Cardiac muscle cell (in vitro differentiated cells and primary cell): ENCODE results near the gene BBX. TPM values are rescaled to one million over a fixed set of nuclear protein-coding genes. Genes with fewer than 3 reads are reported as not detected.
"Not testable (repeated sequence)": the region's sequence is repeated elsewhere in the genome, so short reads cannot be mapped to it uniquely, and the experiment has no call there.

Source experiments
- DNase-seq, 2 donors: peaks; one replicate each; pipeline versions ENCODE4 v3.0.0 to v3.0.0-alpha.2; 2010 to 2017; ENCODE audit warnings: low read depth in 1 of 2, low spot score in 1 of 2
- H3K27ac ChIP-seq: fragments of 200-600 bp; sonication (generic); 2 replicates; pipeline ENCODE4 v1.5.1; 2016
- H3K27me3 ChIP-seq: fragments of 200-600 bp; sonication (generic); 2 replicates; pipeline ENCODE4 v1.6.0; 2016; ENCODE audit warnings: control low read depth
- H3K36me3 ChIP-seq: fragments of 200-600 bp; sonication (generic); 2 replicates; pipeline ENCODE4 v1.5.1; 2016; ENCODE audit warnings: control low read depth
- H3K4me1 ChIP-seq: fragments of 200-600 bp; sonication (generic); 2 replicates; pipeline ENCODE4 v1.8.1; 2017; ENCODE audit warnings: low read depth, mild to moderate bottlenecking, mixed run types
- H3K4me3 ChIP-seq: fragments of 200-600 bp; sonication (generic); 2 replicates; pipeline ENCODE4 v1.5.1; 2016; ENCODE audit warnings: mild to moderate bottlenecking
- H3K9me3 ChIP-seq: fragments of 200-600 bp; sonication (generic); 2 replicates; pipeline ENCODE4 v1.5.1; 2017; ENCODE audit warnings: low read depth, mild to moderate bottlenecking, control low read depth
- polyA plus RNA-seq: library from polyadenylated mRNA; unstranded; fragments of >200 nt; fragmentation: Nextera tagmentation; extraction: Ambion mirVana; gene quantifications from 2 replicates; pipeline ENCODE4 v1.2.1, GENCODE V29; 2016
- total RNA-seq: library from RNA; depleted of rRNA; stranded (reverse); fragments of >200 nt; gene quantifications from 2 replicates; pipeline ENCODE4 v1.2.3, GENCODE V29; 2016
- TF ChIP-seq, protein P1 (sequence below): IDR thresholded peaks from 2 replicates; pipeline ENCODE4 v1.5.1; 2012; ENCODE audit warnings: low read depth, mild to moderate bottlenecking, low read length

BBX gene
- total and polyA plus RNA-seq, 2 experiments from 2014 or later: 77.5 to 96.2 TPM

- H3K36me3 ChIP-seq: no peaks in the 10 kb centered on the region
- H3K4me1 ChIP-seq: peaks cover 6% of the 10 kb centered on the region
- TF ChIP-seq, protein P1, sequence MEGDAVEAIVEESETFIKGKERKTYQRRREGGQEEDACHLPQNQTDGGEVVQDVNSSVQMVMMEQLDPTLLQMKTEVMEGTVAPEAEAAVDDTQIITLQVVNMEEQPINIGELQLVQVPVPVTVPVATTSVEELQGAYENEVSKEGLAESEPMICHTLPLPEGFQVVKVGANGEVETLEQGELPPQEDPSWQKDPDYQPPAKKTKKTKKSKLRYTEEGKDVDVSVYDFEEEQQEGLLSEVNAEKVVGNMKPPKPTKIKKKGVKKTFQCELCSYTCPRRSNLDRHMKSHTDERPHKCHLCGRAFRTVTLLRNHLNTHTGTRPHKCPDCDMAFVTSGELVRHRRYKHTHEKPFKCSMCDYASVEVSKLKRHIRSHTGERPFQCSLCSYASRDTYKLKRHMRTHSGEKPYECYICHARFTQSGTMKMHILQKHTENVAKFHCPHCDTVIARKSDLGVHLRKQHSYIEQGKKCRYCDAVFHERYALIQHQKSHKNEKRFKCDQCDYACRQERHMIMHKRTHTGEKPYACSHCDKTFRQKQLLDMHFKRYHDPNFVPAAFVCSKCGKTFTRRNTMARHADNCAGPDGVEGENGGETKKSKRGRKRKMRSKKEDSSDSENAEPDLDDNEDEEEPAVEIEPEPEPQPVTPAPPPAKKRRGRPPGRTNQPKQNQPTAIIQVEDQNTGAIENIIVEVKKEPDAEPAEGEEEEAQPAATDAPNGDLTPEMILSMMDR: peak; percentile 57
- H3K4me3 ChIP-seq: no peak overlapping the region
- DNase-seq: peak; percentile 59 to 78
- no peak overlapping the region for H3K27ac ChIP-seq
- H3K27me3 ChIP-seq: no peaks in the 10 kb centered on the region
- no peaks in the 10 kb centered on the region for H3K9me3 ChIP-seq
Measured at GRCh38 chr3:107690522-107691138, 167.9 kb downstream of the BBX start.

GRCh38 chr3:107691984-107692383 lies 169.2 kb downstream of the BBX start:
- not testable (repeated sequence) for H3K27me3 ChIP-seq, H3K9me3 ChIP-seq, H3K4me1 ChIP-seq, H3K36me3 ChIP-seq, H3K4me3 ChIP-seq, DNase-seq, H3K27ac ChIP-seq

DNA sequence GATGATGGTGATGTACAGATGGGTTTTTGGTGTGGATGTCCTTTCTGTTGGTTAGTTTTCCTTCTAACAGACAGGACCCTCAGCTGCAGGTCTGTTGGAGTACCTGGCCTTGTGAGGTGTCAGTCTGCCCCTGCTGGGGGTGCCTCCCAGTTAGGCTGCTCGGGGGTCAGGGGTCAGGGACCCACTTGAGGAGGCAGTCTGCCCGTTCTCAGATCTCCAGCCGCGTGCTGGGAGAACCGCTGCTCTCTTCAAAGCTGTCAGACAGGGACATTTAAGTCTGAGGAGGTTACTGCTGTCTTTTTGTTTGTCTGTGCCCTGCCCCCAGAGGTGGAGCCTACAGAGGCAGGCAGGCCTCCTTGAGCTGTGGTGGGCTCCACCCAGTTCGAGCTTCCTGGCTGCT lies 174.6 kb downstream of the BBX start:
- H3K27ac ChIP-seq: peak overlapping the region; percentile 71
- not testable (repeated sequence) for H3K27me3 ChIP-seq, H3K36me3 ChIP-seq, H3K4me3 ChIP-seq, H3K9me3 ChIP-seq, DNase-seq, H3K4me1 ChIP-seq

GRCh38 chr3:107697855-107698254 lies 175.1 kb downstream of the BBX start:
- H3K4me1 ChIP-seq, H3K27me3 ChIP-seq, DNase-seq, H3K36me3 ChIP-seq, H3K9me3 ChIP-seq: not testable (repeated sequence)
- peak overlapping the region; percentile 71 for H3K27ac ChIP-seq
- peak overlapping the region; percentile 23 for H3K4me3 ChIP-seq

DNA sequence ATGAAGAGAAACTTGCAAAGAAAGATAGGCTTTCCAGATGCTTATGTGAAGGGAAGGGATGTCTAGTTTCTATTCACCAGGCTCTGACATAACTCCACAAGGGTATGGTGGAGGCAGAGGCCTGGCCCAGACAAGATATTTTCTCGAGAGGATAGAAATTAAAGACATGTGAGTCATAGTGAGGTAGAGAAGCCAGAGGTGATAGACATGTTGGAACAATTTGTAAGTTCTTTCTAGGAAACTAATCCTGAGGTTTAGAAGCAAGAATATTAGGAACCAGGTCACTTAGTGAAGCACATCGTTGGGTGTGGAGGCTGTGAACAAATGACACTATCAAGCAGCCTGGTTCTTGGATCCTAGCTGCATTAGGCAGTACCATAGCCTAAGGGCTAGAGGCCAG lies 176.9 kb downstream of the BBX start:
- no peaks in the 10 kb centered on the region for H3K27me3 ChIP-seq
- no peaks in the 10 kb centered on the region for H3K36me3 ChIP-seq
- H3K9me3 ChIP-seq: no peaks in the 10 kb centered on the region
- H3K27ac ChIP-seq: no peak overlapping the region
- no peak overlapping the region for H3K4me3 ChIP-seq
- peak in 1 of 2 donors; percentile 23 for DNase-seq
- TF ChIP-seq, protein P1: no peak
- peaks cover 8% of the 10 kb centered on the region for H3K4me1 ChIP-seq

DNA sequence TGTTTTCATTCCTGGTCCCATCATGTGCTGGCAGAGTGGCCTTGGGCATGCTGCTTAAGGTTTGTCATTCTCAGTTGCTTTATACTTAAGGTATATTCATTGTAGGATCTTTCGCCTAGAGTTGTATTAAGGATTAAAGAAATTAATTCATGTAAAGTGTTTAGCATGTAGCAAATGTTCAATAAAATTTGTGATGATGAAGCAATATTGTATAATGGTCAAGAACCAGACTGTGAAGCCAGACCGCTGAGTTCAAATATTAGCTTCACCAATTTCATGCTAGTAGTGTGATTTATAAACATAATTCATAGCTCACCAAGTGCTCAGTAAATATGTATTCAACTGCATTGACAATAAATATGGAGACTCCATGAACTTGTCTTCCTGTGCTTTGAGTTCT lies 178.5 kb downstream of the BBX start:
- H3K27me3 ChIP-seq: no peaks in the 10 kb centered on the region
- no peak for DNase-seq
- peaks cover 8% of the 10 kb centered on the region for H3K4me1 ChIP-seq
- TF ChIP-seq, protein P1: no peak
- H3K4me3 ChIP-seq: no peak overlapping the region
- no peaks in the 10 kb centered on the region for H3K36me3 ChIP-seq
- H3K27ac ChIP-seq: no peak overlapping the region
- H3K9me3 ChIP-seq: no peaks in the 10 kb centered on the region

DNA sequence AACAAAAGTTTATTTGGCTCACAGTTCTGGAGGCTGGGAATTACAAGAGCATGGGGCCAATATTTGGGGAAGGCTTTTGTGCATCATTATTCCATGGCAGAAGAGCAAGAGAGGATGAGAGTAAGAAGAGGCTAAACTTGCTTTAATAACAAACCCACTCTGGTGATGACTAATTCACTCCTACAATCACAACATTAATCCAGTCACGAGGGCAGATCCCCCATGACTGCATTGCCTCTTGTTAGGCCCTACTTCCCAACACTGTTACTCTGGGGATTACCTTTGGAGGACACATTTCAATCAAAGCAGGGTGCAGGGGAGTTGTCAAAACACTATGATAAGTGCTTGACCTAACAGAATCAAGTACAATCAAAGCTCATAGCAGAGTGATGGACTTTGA lies 181.7 kb downstream of the BBX start:
- Histone ChIP-seq H3K4me1 (peaks cover 8% of the 10 kb centered on the region), H3K27me3 (no peaks in the 10 kb centered on the region), H3K36me3 (no peaks in the 10 kb centered on the region), H3K9me3 (no peaks in the 10 kb centered on the region), H3K27ac (no peak overlapping the region), H3K4me3 (no peak overlapping the region)
- peak in 1 of 2 donors; percentile 23 for DNase-seq
- TF ChIP-seq, protein P1: no peak
